BJ (cell line): ENCODE measurements around the gene VPS8. TPM values are rescaled to one million over a fixed set of nuclear protein-coding genes. Genes with fewer than 3 reads are reported as not detected.

Experiments used
- CTCF ChIA-PET: fragments of 350-600 bp; formaldehyde crosslinking; extraction: SDS; loops from one replicate; lab custom pipeline; 2021; ENCODE audit warnings: antibody characterized with exemption, inconsistent platforms; lab: Yijun Ruan, JAX
- POLR2A ChIA-PET: fragments of 300-600 bp; sonication (Branson Sonifier 250); formaldehyde crosslinking; extraction: SDS; loops from one replicate; lab custom pipeline; 2021; ENCODE audit warnings: antibody characterized with exemption; lab: Charles Lee
- DNase-seq: peaks from one replicate; pipeline ENCODE4 v3.0.0-alpha.2; 2011; ENCODE audit warnings: low read depth
- H3K27me3 ChIP-seq: 2 replicates; pipeline ENCODE4 v1.6.0; 2011; ENCODE audit warnings: low read length; ENCODE audit not compliant: control insufficient read depth, insufficient read depth
- H3K36me3 ChIP-seq: 2 replicates; pipeline ENCODE4 v1.5.1; 2011; ENCODE audit warnings: low read length; ENCODE audit not compliant: control insufficient read depth, insufficient read depth
- H3K4me3 ChIP-seq: 2 replicates; pipeline ENCODE4 v1.5.1; 2011; ENCODE audit warnings: low read depth, mild to moderate bottlenecking, control low read depth, low read length
- CTCF ChIP-seq: IDR thresholded peaks from 2 replicates; pipeline ENCODE4 v1.5.1; 2011; ENCODE audit warnings: low read depth, mild to moderate bottlenecking, control low read depth, inconsistent platforms, low read length, moderate library complexity; ENCODE audit not compliant: insufficient read depth
- polyA plus RNA-seq: library from polyadenylated mRNA; depleted of rRNA; stranded (reverse); fragments of >200 nt; gene quantifications from 2 replicates; pipeline ENCODE4 v1.2.3, GENCODE V29; 2011

Gene VPS8
- polyA plus RNA-seq, 1 experiment, result 14.3 TPM

- DNase-seq, result no peak
- TF ChIP-seq CTCF, result no peak
- ChIA-PET POLR2A (no interaction called here), CTCF (interaction anchor here (1.9 to 4.2 kb wide), 3 partner anchors 9 to 18 kb away, joined by 5 to 16 read pairs (median 7); partner anchors contain the start of gene VPS8)
- no peaks in the 10 kb centered on the region for H3K36me3 ChIP-seq
- H3K4me3 ChIP-seq, result no peak overlapping the region
- no peaks in the 10 kb centered on the region for H3K27me3 ChIP-seq
Measured at GRCh38 chr3:184822081-184822480, 10.1 kb downstream of the VPS8 start.

DNA sequence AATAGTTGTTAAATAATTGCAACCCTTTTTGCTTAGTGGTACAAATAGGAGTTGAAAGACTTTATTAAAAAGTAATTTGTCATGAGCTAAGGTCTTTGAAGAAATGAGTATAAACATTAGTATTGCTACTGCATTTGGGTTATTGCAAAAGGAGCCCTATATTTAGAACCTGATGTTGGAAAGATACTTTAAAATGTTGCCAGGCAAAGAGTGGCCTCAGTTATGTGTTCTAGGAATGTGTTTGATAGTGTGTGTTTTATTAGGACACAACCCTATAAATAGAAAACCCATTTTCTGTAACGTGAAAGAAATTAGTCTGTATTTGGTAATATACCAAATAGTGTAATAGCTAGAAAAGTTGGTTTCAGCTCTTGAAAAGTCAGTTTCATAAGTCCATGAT is 10.7 kb downstream of the VPS8 start:
- ChIA-PET CTCF (interaction anchor here (1.2 to 4.2 kb wide), 4 partner anchors 8 to 262 kb away, joined by 4 to 16 read pairs (median 6); partner anchors contain the start of gene VPS8), POLR2A (no interaction called here)
- Histone ChIP-seq H3K4me3 (no peak overlapping the region), H3K36me3 (no peaks in the 10 kb centered on the region), H3K27me3 (no peaks in the 10 kb centered on the region)
- no peak for DNase-seq
- TF ChIP-seq CTCF, result no peak

DNA sequence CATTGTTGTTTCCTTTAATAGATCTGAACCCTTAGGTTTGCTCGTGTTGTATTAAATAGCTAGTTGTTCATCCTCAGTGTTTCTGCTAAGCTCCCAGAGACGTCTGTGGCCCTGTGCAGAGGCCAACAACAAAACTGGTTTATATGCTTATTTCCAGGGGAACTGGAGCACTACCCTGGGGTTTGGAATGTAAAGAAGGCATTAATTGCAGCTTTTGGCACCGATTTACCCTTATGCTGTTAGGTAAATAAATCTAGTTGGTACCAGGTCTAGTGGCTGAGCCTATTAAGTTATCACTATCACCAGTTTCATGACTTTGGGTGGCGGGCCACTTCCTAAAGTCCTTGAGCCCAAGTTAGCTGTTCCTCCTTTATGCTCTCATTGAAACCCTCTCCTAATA is 12.0 kb downstream of the VPS8 start:
- Histone ChIP-seq H3K36me3 (no peaks in the 10 kb centered on the region), H3K4me3 (no peak overlapping the region), H3K27me3 (no peaks in the 10 kb centered on the region)
- DNase-seq, result no peak
- POLR2A ChIA-PET, result interaction anchor here (0.7 kb wide), 1 partner anchor 185 kb away, joined by 3 read pairs; no protein-coding TSS in a partner anchor
- CTCF ChIA-PET, result interaction anchor here (1.9 to 4.2 kb wide), 2 partner anchors 12 to 20 kb away, joined by 7 to 16 read pairs; partner anchors contain the start of gene VPS8
- TF ChIP-seq CTCF, result no peak

GRCh38 chr3:184825121-184825820 is 13.3 kb downstream of the VPS8 start:
- POLR2A ChIA-PET, result no interaction called here
- no peak for DNase-seq
- CTCF ChIA-PET, result interaction anchor here (0.9 to 4.2 kb wide), 3 partner anchors 10 to 137 kb away, joined by 3 to 16 read pairs (median 3); partner anchors contain the start of gene VPS8

GRCh38 chr3:184827572-184827971 is 15.6 kb downstream of the VPS8 start:
- no peaks in the 10 kb centered on the region for H3K36me3 ChIP-seq

More at GRCh38 chr3:184825121-184825820, 13.3 kb downstream of the VPS8 start:
- Histone ChIP-seq H3K27me3 (no peaks in the 10 kb centered on the region), H3K4me3 (no peak overlapping the region), H3K36me3 (no peaks in the 10 kb centered on the region)
- TF ChIP-seq CTCF, result no peak

More at GRCh38 chr3:184827572-184827971, 15.6 kb downstream of the VPS8 start:
- Histone ChIP-seq H3K27me3 (no peaks in the 10 kb centered on the region), H3K4me3 (no peak overlapping the region)
- no peak for DNase-seq
- POLR2A ChIA-PET, result no interaction called here
- no peak for TF ChIP-seq CTCF
- CTCF ChIA-PET, result no interaction called here
